Lower leg skin (tissue), 4 donors: ENCODE results near the gene CLTCL1. TPM values are rescaled to one million over a fixed set of nuclear protein-coding genes. Genes with fewer than 3 reads are reported as not detected.

Experiments used
- DNase-seq, 2 donors: peaks; one replicate each; pipeline ENCODE4 v3.0.0-alpha.2; 2019; ENCODE audit warnings: low spot score in 2 of 2
- H3K4me3 ChIP-seq: fragments of 200-600 bp; sonication (generic); 2 replicates; pipeline ENCODE4 v1.5.1; 2017; ENCODE audit warnings: mild to moderate bottlenecking, low read depth; ENCODE audit not compliant: poor library complexity, severe bottlenecking
- POLR2A ChIP-seq, 2 donors: fragments of 450-650 bp; IDR thresholded peaks; one replicate each; pipeline ENCODE4 v1.6.1; 2016 to 2017; ENCODE audit warnings: antibody characterized with exemption in 2 of 2, mild to moderate bottlenecking in 1 of 2, moderate library complexity in 1 of 2
- WGBS, 2 donors: methylation state at CpG; one replicate each; pipeline ENCODE4 v1.1.5; 2018; 5-methylcytosine and 5-hydroxymethylcytosine counted together
- intact Hi-C: fragments of 100-400 bp; cut with DNase I; formaldehyde crosslinking; loops from one replicate; pipeline ENCODE4 v1.15.0; 2023; ENCODE audit warnings: low total_unique reads
- total RNA-seq, 4 donors: library from RNA; depleted of rRNA; stranded (reverse); fragments of >200 nt; gene quantifications; one replicate each; pipeline ENCODE4 v1.1.0, GENCODE V29; 2016
- TF ChIP-seq, protein P1 (sequence below), 3 donors: fragments of 450-650 bp; IDR thresholded peaks; one replicate each; pipeline ENCODE4 v1.5.1; 2016; ENCODE audit warnings: antibody characterized with exemption in 3 of 3, mild to moderate bottlenecking in 3 of 3, moderate library complexity in 2 of 3

CLTCL1 gene
- 1 to 10 TPM; 4.0 to 9.6 (median 7.6) TPM for total RNA-seq

DNA sequence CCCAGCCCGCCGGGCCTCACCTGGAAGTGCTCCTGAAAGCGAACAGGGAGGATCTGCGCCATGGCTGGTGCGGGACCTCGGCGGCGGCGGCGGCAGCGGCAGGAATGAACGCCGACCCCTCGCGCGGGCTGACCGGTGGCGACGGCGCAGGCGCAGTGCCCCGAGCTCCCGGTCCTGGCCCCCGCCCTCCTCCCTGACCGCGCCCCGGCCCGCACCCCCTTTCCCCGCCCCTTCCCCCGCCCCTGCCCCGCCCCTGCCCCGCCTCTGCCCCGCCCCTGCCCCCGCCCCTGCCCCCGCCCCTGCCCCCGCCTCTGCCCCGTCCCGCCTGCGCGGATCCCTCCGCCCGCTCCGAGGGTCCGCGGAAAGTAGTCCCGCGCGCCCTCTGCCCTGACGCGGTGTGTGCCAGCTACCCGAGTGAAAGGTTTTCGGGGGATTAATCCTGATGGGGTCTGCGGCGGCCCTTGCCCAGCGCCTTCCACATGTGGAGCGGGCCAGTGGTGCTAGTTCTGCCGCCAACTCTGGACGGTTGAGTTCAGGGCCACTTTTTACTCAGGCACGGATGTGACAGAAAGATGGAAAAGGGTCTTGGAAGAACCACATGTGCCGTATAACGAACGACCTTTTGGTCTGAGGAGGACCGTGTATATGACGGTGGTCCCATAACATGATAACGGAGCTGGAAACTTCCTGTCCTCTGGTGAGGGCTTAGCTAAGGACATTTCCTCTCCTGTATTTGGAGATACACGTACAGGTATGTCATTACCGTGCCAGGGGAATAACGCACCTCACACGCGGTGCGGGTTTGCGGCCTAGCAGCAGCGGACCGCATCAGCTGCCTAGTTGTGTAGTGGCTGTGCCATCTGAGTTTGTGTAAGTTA, at the start of gene CLTCL1:
Gene CLTCL1 (minus strand): TSS at position 140 of the 878 bp plus-strand sequence. CDS start 78 bp downstream, at position 62.
- peak within 1 kb of the TSS; percentile 77 for H3K4me3 ChIP-seq
- TF ChIP-seq, protein P1, sequence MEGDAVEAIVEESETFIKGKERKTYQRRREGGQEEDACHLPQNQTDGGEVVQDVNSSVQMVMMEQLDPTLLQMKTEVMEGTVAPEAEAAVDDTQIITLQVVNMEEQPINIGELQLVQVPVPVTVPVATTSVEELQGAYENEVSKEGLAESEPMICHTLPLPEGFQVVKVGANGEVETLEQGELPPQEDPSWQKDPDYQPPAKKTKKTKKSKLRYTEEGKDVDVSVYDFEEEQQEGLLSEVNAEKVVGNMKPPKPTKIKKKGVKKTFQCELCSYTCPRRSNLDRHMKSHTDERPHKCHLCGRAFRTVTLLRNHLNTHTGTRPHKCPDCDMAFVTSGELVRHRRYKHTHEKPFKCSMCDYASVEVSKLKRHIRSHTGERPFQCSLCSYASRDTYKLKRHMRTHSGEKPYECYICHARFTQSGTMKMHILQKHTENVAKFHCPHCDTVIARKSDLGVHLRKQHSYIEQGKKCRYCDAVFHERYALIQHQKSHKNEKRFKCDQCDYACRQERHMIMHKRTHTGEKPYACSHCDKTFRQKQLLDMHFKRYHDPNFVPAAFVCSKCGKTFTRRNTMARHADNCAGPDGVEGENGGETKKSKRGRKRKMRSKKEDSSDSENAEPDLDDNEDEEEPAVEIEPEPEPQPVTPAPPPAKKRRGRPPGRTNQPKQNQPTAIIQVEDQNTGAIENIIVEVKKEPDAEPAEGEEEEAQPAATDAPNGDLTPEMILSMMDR (IDR thresholded peaks at IDR 0.05), result no peak
- no peak for TF ChIP-seq POLR2A (IDR thresholded peaks at IDR 0.05)
- 3 to 6% methylated on average over 27 to 50 of the region's 74 CpGs for WGBS, 2 donors
- intact Hi-C loops, result no loop called here
- DNase-seq, result peak; percentile 57 to 95

DNA sequence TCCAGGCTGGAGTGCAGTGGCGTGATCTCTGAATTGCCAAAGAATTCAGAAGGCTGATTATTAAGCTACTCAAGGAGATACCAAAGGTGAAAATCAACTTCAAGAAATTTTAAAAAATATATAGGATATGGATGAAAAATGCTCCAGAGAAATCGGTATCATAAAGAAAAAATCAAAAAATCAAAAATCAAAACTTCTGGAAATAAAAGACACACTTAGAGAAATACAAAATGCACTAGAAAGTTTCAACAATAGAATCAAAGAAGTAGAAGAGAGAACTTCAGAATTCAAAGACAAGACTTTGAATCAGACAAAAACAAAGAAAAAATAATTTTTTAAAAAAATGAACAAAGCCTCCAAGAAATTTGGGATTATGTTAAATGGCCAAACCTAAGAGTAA, 45.6 kb upstream of the CLTCL1 start:
- TF ChIP-seq, protein P1 (IDR thresholded peaks at IDR 0.05), result no peak
- TF ChIP-seq POLR2A (IDR thresholded peaks at IDR 0.05), result no peak
- no peak for DNase-seq
- H3K4me3 ChIP-seq, result no peak overlapping the region
- intact Hi-C loops, result no loop called here
- 95 to 98% methylated on average over 2 of the region's 2 CpGs for WGBS, 2 donors

DNA sequence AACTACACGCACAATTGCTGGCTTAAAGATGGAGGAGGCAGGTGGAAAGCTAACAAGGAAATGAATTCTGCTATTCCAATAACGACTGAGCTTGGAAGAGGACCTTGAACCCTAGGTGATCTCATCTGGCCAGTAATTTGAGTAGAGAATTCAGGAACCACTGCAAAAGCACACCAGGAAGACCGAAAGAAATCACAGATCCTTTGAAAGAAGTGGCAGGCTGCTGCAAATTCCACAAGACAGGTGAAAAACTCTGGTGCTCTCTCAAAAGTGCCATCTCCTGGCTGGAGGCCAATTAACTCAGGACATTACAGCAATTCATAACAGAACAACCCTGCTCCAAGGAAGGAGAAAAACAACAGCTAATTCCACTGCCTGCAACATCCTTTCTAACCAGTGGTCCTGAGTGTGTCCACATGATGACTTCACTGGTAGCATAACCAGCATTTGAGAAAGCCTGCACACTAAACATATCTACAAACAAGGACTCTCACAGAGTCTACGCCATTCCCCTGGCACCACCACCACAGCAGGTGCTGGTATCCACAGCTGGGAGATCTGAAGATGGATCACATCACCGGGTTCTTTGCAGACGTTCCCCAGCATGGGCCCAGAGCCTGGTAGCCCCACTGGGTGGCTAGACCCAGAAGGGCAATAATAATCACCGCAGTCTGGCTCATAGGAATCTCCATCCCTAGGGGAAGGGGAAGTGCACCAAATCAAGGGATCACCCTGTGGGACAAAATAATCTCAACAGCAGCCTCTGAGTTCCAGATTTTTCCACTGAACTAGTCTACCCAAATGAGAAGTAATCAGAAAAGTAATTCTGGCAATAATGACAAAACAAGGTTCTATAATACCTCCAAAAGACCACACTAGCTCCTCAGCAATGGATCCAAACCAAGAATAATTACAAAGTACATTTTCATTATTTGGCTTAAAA, 44.9 kb upstream of the CLTCL1 start:
- 96% methylated on average over 7 of the region's 7 CpGs for WGBS, 2 donors
- intact Hi-C loops, result no loop called here
- DNase-seq, result no peak
- no peak overlapping the region for H3K4me3 ChIP-seq
- TF ChIP-seq POLR2A (IDR thresholded peaks at IDR 0.05), result no peak
- TF ChIP-seq, protein P1 (IDR thresholded peaks at IDR 0.05), result no peak

DNA sequence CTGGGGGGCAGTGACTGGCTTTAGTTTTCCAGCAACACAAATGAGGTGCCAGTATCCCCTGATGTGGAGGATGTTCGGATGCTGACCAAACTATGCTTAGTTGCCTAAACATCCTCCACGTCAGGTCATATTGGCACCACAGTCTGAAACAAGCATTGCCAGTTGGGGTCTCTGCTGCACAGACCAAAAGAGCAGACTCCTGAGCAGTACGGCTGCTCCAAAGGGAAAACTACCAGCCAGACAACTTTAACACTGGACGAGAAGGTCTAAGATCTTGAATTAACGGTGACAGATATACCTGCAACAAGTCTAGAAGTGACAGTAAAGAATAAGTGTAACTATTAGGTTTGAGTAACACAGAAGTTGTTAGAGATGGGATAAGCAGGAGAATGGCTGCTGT, 40.5 kb upstream of the CLTCL1 start:
- 96 to 98% methylated on average over 5 of the region's 5 CpGs for WGBS, 2 donors
- H3K4me3 ChIP-seq, result no peak overlapping the region
- intact Hi-C loops, result no loop called here
- TF ChIP-seq, protein P1 (IDR thresholded peaks at IDR 0.05), result no peak
- TF ChIP-seq POLR2A (IDR thresholded peaks at IDR 0.05), result no peak
- no peak for DNase-seq

DNA sequence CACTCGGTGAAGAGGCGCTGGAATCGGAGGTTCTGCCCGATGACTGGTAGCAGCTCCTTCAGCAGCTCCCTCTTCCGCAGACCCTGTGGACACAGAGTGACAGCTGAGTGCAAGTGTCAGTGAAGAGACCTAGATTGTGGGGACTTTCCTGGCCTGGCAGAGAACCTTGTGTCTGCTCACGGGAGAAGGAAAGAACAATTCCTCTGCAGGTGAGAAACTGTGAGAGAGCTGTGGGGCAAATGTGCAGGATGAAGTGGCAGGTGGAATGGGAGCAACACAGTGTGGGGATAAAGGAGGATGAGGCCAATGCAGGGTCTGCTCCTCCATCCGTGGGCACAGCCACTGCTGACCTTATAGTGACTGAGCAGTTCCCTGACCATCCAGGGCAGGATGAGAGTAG, 40.0 kb upstream of the CLTCL1 start:
- no peak for DNase-seq
- TF ChIP-seq POLR2A (IDR thresholded peaks at IDR 0.05), result no peak
- TF ChIP-seq, protein P1 (IDR thresholded peaks at IDR 0.05), result no peak
- no peak overlapping the region for H3K4me3 ChIP-seq
- intact Hi-C loops, result no loop called here
- WGBS, 2 donors, result 95 to 96% methylated on average over 7 of the region's 7 CpGs
